ENCODE results near the gene LIPE.

Gene LIPE

DNA sequence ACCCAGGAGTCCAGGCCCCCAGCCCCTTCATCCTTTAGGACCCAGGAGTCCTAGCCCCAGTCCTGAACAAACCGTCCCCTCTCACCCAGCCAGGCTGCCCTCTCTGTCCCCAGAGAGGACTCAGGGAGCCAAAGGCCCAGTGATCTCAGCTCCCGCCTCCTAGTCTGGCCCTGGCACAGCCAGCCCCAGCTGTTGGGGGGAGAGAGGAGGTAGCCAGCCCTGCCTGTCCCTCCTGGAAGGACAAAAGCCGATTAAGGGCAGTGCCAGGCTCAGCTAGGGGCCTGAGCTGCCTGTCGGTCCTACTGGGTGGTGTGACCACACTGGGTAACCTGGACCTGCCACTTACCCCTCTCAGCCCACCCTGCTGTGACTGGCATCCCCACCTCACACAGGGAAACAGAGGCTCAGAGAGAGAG is 14.5 kb downstream of the LIPE start:
- DNase-seq (ENCODE audit: low read depth in 2 of 2), result no peak

DNA sequence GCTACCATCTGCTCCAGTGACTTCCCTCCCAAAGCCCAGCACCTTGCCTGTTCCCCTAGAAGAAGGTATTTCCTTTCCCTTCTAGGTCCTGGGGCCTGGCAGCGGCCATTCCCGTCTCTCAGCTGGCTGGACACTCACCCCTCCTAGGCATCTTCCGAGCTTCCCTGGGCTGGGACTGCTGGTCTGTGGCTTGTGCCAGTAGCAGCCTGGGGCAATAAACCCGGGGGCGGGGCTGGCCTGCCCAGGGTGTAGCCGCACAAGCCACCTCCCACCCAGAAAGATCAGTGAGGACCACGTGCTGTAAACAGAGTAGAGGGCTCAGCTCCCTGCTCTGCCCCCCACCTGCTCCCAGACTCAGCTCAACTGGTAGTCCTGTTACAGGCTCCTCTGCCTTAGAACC is 15.0 kb downstream of the LIPE start:
- no peak for DNase-seq (ENCODE audit: low read depth in 2 of 2)

DNA sequence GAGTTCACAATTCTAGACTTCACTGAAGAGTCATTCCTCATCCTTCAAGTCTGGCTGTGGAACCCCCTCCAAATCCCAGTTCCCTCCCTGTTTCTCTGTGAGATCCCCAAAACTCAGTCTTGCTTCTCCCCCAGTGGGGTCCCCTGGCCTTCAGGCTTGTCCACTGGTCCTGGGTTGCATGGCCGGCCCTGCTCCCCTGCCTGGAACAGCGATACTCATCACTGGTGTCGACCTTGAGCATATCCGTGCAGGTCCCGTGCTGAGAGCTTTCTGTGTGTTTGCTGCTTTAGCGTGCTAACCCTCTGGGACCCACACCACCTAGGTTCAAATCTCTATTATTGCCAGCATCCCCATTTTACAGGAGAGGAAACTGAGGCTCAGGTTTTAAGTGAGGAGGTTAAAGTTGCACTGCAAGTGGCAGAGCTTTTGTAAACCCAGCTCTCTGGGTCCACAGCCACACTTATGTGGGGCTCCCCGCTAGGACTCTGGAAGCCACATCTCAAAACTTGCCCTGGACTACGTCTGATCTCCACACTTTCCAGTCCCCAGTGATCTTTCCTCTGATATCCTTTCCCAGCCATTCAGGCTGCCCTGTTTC is 15.5 kb downstream of the LIPE start:
- no peak for DNase-seq (ENCODE audit: low read depth in 2 of 2)

DNA sequence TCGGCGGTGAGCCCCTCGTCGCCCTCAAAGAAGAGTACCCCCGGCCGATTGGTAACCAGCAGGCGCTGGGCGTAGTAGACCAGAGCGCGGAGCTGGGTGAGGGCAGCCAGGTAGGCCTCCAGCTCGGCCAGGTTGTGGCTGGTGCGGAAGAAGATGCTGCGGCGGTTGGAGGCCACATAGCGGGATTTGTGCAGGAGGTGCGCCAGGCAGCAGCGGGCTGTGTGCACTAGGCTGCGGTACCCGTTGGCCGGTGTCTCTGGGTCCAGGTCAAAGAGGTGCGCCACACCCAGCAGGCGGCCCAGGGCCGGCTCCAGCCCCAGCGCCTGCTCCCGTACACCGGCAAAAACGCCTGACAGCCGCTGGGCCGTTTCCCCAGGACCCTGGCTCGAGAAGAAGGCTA is 16.8 kb downstream of the LIPE start:
- DNase-seq (ENCODE audit: low read depth in 2 of 2), result no peak

DNA sequence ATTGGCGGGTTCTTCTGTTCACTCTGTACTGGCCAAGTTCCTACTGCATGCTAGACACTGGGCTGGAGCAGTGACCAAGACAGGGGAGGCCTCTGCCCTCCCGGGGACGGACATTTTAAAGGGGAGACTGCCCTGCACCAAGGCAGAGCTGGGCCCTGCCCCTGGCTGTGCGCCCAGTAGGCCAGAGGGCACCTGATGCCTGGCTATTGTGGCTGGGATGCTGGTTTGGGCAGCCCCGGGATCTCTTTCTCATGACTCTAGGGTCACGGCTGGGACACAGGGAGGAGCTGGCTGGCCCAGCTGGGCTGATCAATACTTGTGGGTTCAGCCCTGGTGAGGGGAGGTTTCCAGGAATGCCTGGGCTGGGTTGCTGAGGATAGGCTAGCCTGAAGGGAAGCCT is 17.7 kb downstream of the LIPE start:
- no peak for DNase-seq (ENCODE audit: low read depth in 2 of 2)

DNA sequence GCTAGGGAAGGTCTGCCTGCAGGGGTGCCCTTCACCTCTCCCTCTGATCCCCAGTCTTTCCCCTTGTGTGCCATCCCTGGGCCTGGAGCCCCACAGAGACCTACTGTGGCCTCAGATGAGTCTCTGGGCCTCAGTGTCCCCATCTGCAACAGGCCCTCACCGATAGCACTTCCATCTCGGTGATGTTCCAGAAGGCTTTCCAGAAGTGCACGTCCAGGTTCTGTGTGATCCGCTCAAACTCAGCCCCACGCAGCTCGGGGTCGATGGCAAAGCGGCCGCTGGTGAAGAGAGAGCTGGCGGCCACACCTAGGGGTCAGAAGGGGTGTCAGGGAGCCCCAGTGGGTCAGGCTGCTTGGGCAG is 19.4 kb downstream of the LIPE start:
- no peak for DNase-seq (ENCODE audit: low read depth in 2 of 2)

DNA sequence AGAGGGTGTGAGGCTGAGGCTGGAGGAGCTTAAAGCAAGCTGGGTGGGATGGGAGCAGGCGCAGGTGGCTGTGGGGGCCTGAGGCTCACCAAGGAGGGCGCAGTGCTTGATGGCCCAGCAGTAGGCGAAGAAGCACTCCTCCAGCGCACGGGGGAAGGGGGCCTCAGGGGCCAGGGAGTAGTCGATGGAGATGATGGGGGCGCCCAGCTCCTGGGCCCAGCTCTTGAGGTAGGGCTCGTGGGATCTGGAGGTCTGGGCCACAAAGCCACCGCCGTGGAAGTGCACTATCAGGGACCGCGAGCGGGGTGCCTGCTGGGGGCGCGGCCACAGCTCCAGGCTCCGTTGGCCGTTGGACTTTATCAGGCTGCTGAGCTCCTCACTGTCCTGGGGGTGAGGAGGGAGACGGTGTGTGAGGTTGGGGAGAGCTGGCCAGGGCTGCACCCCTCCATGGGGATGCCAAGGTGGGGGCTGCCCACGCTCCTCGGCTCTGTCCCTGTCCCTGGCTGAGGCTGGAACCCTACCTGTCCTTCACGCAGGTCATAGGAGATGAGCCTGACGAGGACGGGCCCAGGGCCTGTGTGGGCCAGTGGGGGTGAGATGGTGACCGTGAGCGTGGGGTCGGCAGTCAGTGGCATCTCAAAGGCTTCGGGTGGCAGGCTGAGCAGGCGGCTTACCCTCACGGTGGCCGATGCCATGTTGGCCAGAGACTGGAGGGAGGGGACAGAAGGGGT is 19.9 kb downstream of the LIPE start:
- DNase-seq (ENCODE audit: low read depth in 2 of 2), result no peak

DNA sequence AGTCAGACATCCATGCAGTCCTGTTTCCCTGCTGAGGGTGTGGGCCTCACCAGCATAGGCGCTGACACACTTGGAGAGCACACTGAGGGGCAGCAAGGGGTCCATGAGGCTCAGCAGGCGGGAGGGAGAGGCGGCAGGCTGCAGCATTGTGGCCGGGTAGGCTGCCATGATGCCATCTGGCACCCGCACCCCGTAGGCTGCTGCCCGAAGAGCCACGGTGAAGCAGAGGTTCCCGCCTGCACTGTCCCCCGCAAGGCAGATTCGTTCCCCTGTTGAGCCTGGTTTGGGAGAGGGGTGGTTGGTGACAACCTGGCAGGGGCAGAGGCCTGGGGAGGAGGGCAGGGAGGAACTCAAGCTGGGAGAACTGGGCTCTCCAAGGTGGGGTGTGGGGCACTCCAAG is 21.1 kb downstream of the LIPE start:
- no peak for DNase-seq (ENCODE audit: low read depth in 2 of 2)

DNA sequence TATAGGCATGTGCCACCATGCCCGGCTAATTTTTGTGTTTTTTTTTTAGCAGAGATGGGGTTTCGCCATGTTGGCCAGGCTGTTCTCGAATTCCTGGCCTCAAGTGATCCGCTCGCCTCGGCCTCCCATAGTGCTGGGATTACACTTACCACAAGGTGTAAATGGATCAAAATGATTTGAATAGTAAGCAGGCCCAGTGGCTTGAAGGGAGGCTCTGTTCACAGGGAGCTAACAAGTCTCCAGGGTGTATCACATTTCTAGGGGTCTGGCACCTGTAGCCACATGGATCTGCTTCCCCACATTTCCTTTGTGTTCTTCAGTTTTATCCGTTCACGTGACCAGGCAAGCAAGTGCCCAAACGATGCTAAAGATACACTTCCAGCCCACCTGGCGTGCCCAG is 23.6 kb downstream of the LIPE start:
- DNase-seq (ENCODE audit: low read depth in 2 of 2), result no peak

DNA sequence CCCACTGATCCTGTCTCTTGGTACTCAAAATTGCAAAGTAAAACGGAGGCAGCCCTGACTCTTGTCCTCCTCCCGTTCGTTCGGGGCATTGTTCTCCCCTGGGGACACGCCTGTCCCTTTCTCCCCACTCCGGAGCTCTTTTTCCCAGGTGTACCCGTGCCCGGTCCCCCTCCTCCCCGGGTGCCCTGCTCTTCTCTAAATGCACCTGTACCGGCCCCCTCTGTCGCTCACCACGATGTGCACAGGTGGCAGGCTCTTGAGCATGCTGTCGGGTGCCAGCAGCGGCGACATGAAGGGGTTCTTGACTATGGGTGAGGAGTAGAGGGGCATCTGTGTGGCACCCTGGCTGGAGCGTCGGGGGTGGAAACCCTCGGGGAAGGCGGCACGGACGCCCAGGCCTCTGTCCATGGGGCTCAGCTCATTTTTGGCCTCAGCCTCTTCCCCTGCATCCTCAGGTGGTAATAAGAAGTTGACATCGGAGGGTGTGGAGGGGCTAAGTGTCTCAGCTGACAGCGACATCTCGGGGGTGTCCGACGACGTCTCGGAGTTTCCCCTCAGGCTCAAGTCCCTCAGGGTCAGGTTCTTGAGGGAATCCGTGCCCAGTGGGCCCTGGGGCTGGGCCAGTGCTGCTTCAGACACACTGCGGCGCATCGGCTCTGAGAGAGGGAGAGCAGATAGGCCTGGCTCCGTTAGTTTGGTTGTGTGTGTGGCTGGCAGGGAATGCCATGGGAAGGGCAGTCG is 24.6 kb downstream of the LIPE start:
- DNase-seq (ENCODE audit: low read depth in 2 of 2), result no peak

DNA sequence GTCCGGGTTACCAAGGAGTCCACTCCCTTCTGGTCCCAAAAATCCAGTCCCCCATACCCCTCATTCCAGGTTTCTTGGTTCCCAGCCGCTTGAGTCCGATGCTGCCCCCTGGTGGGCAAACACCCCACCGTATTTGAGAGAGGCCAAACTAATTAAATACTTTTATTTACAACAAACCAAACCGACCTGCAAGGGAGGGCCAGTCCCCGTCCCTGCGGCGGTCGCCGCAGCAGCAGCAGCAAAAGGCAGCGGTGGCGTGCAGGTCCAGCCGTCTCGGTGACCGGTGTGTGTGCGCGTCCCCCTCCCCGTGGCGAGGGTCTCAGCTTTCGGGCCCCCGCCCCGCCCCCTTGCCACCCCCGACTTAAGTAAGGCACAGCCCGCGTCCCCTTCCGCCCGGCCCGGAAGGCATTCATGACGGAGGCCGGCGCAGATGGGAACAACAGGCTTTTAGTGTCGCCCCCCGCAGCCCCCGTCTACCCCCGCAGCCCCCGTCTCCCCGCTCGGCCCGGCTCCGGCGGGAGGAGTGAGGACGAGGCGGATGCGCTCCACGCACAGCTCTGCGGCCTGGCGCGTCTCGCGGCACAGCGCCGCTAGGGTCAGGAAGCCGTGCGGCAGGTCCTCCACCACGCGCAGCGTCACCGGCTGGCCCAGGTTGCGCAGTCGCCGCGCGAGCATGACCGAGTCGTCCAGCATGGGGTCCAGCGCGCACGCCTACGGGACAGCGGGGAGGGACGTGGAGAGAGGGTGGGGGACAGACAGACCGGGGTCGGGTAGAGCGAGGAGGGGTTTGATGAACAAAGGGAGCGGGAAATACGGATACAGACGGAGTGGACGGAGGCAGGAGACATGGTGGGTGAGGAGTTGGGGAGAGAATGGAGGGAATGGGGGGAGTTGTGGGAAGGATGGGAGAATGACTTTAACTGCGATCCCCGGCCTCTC is 25.6 kb downstream of the LIPE start:
- peak in 1 of 2 experiments; percentile 33 for DNase-seq (ENCODE audit: low read depth in 2 of 2)

DNA sequence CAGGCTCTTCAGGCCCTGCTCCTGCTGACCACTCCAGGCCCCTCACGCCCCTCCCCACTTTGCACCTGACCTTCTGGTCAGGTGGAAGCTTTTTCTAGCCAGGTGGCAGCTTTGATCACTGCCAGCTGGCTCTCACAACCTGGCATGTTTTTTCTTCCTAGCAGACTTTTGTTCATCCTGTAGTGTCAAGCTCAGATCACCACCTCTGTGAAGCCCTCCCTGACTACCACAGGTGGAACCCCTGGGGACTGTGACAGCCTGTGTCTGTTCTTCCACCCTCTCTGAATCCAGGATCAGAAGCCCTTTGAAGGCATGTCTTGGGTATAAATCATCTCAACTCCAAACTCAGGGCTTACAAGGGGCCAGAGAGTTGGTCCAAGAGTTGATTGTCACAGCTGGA is 26.8 kb downstream of the LIPE start:
- no peak for DNase-seq (ENCODE audit: low read depth in 2 of 2)

DNA sequence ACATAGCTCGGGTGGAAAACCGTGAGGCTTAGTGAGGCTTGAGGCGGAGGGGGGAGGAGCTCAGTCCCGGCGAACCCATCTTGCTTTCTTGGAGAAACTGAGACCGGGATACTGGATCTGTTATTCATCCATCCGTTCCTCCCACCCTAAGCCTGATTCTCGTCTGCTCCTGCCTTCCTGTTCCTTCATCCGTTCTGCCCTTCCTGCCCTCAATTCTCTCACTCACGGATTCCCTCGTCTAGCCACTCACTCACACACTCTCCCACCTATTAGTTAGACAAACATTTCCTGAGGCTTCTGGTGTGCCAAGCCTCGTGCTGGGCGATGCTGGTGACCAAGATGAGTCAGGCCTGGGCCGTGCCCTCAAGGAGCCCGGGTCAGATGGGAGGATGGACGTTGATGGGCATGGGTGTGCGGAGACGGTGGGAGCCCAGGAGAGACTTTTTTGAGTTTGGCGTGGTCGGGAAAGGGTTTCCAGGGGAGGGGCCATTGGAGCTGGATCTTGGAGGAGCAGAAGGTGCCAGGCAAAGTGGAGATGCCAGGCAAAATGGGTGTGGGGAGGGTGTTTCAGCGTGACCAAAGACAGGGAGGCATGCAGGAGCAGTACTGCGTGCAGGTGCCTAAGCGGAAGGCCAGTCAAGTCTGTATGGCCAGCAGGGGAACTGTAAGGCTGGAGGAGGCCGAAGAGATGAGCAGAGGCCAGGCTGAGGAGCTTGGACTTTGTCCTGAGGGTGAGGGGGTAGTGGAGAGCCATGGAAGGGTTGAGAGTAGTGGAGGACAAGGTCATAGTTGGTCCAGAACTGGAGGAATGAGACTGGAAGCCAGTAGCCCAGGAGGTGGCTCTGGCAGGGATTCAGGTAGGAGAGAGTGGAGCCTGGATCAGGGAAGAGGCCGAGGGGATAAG is 29.7 kb downstream of the LIPE start:
- no peak for DNase-seq (ENCODE audit: low read depth in 2 of 2)

DNA sequence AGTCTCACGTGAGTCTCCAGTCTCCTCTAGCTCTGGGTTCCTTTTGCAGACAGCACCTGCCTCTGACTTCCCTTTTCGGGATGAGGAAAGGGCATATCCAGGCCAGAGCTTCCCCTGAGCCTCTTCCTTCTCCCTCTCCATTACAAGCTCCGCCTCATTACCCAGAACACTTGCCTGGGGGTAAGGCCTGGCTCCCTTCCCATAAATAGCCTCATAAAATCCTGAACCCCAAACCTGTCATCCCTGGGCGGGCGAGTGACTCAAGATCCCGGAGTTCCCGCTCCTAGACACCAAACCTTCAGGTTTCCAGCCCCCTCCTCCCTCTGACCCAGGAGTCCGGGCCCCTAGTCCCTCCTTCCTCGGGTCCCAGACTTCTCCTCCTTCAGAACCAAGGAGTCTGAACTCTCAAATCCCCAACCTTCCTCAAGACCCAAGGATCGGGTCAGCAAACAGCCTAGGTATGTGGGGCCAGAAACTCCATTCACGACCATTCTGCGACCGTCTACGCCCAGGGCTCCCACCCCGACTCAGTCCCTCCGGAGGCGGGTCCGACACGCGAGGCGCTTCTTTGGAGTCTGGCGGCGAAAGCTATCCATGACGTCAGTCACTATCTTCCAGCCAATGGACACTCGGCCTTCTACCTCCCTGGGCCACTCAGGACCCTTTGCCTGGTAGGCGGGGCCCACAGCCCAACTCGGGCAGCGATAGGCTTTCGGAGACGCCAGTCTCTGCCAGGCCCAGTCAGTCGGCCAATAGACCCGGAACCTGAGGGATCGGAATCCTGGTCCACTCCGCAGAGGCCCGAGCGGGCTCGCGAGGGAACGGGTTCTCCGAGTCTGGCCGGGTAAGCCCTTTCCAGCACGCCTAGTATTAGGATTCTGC is 30.6 kb downstream of the LIPE start:
- DNase-seq (ENCODE audit: low read depth in 2 of 2), result peak; percentile 96

DNA sequence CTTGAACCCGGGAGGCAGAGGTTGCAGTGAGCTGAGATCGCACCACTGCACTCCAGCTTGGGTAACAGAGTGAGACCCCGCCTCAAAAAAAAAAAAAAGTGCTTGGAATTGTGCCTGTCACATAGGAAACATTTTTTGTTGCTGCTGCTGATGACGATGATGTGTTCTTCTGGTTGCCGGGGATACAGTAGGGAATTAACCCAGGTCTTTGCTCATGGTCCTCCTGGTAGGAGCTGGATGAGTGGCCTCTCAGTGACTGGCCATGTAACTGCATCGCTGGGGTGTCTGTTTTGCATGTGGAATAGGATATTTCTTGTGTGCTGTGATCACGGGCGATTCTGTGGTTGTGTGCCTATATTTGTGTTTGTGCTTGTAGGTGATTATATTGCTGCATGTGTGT is 32.4 kb downstream of the LIPE start:
- DNase-seq (ENCODE audit: low read depth in 2 of 2), result no peak

DNA sequence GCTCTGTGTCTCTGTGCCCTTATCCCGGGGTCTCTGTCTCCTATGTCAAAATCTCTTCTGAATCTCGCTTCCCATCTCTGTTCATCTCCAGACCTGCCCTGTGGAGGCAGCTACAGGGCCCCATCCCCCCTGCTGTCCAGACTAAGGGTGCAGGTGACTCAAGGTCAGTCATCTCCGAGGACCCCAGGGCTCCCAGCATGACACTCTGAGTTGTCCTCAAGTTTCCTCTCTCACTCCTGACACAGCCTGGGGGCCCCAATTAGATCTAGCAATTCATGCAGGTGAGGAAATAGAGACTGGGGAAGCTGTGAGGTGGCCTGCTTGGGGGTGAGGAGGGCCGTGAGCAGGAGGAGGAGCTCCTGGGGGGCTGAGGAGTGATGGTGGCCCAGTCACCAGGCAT is 35.0 kb downstream of the LIPE start:
- no peak for DNase-seq (ENCODE audit: low read depth in 2 of 2)

DNA sequence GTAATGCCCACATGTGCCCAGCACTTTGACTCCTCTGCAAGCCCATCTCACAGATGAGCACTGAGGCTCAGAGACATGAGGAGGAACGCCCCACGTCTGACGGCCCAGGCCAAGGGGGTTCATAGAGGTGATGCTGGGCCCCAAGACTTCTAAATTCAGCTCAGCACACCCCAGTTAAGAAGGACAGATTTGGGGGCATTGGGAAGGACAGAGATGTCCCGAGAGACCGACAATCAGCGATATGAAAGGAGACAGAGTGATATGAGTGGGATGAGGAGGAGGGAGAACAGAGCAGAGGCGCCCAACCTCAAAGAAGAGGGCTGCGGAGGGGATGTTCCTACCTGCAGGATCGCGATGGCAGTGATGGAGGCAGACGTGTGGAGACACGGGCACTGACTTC is 37.3 kb downstream of the LIPE start, which contains the start of gene CNFN:
Gene CNFN (minus strand): TSS at position 399 of the 400 bp plus-strand sequence. CDS start 1,260 bp downstream, outside the sequence.
- no peak for DNase-seq (ENCODE audit: low read depth in 2 of 2)

DNA sequence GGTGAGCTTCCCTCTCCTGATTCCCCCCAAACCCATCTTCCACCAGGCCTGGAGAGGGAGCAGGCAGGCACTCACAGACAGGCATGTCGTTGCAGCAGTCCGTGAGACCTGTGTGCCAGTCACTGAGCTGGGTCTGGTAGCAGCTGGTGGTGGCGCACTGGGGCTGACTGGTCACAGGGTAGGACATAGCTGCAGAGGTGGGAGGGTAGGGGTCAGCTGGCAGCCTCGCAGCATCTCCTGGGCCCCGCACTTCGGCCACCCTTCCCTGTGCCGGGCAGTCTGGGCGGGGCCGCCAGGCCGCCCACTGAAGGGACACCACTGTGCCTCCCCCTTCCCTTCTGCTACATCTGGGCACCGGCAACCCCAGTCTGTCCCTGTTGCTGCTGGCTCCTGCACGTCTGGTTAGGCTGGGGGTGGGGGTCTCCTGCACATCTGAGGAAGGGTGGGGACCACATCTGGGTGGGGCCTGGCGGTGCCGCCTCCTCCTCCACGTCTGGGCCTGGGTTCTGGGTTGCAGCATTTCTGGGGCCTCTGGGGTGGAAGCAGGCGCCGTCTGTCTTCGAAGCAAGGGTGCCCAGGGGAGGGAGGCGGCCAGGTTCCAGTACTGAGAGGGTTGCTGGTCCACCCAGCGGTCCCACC is 38.2 kb downstream of the LIPE start:
- no peak for DNase-seq (ENCODE audit: low read depth in 2 of 2)

DNA sequence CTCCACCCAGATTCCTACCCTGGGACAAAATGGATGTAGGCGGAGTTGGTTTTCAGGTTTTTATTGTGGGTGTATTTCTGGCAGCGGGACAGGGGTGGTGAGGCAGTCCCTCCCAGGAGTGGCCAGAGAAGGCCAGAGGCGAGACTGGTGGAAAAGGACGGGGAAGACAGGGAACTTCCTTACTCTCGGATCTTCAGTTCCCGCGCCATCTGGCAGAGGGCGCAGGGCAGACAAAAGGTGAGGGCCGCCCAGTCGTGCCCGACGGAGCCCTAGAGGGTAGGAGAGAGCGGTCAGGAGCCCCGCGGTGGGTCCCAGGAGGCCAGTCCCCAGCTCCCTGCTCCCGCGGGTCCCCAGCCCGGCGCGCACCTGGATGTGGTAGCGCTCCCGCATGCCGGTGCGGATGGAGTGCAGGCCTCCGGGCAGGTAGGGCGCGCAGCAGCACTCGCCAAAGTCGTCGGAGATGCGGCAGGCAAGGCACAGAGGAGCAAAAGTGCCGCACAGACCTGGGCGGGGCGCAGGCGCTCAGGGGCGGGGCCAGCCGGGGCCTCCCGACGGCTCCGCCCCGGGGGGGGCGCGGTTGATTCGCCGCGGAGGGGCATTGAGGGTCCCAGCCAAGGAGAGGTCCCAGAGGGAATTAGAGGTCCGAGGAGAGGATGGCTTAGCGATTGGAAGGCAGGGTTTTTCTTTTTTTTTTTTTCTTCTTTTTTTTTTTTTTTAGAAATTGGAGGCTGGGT is 40.0 kb downstream of the LIPE start:
- peak in 1 of 2 experiments; percentile 2 for DNase-seq (ENCODE audit: low read depth in 2 of 2)

Measured in fibroblast of skin of left biceps (primary cell).